Cerebellar nuclear complex (tissue), 1 donor: ENCODE data around the gene RAB26.
"Not testable (repeated sequence)": the region's sequence is repeated elsewhere in the genome, so short reads cannot be mapped to it uniquely, and the experiment has no call there.

ENCODE experiments used
- DNase-seq, 2 experiments: peaks; one replicate each; lab custom pipeline; 2025; lab: John Stamatoyannopoulos, UW

Gene RAB26

GRCh38 chr16:2117341-2117740 is 31.1 kb upstream of the RAB26 start:
- not testable (repeated sequence) for DNase-seq

GRCh38 chr16:2117960-2118722 is 30.3 kb upstream of the RAB26 start:
- DNase-seq, result not testable (repeated sequence)

DNA sequence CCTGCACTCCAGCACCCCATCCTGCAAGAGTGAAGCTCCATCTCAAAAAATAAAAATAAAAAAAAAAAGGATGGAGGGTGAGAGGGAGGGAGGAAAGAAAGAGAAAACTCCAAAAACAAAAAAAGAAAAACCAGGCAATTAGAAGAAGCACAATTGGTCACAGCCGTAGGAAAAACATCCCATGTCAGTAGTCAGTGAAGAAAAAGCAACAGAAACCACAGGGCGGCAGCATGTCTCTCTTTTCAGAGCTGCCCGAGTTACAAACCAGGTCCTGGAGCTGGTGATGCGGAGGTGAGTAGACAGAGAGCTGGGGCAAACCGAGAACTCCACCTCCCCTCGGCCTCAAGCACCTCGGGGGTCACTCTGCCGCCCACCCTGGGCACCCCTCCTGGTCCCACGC is 27.1 kb upstream of the RAB26 start:
- DNase-seq, result peak; percentile 40 to 70

DNA sequence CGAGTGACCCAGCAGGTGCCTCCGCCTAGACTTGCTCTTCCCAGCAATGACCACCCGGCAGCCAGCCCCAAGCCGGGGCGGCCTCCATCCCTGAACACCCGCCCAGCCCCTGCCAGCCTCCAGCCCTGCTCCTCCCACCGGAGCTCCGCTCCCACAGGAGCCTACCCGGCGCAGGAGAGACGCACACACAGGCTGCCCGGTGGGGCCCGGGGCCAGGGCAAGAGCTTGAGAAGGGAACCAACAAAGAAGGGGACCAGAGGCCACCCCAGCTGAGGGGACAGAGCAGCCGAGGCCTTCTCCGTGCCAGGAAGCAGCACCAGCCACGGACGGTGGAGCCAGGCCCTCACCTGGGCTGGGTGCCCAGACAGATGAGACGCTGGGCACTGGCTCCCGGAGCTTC is 26.6 kb upstream of the RAB26 start:
- DNase-seq, result no peak

DNA sequence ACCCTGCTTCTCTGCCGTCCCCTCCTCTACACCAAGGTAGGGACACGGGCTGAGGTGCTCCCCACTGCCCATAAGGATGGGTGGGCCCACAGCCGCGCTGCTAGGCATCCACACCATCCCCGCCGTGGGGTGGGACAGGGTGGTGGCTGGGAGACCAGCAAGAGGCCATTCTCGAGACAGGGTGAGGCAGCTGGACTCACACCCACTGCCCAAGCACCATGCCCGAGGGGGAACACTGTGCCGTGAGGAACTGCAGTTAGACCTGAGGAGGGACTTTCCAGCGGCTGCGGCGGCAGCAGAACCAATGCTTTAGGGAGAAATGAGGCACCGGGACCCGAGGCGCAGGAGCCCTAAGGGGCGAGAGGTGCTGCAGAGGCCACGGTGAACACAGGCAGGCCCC is 26.0 kb upstream of the RAB26 start:
- no peak for DNase-seq

- DNase-seq, result not testable (repeated sequence)
Measured at GRCh38 chr16:2122934-2123683, 25.3 kb upstream of the RAB26 start.

GRCh38 chr16:2123706-2124376 is 24.6 kb upstream of the RAB26 start:
- not testable (repeated sequence) for DNase-seq

DNA sequence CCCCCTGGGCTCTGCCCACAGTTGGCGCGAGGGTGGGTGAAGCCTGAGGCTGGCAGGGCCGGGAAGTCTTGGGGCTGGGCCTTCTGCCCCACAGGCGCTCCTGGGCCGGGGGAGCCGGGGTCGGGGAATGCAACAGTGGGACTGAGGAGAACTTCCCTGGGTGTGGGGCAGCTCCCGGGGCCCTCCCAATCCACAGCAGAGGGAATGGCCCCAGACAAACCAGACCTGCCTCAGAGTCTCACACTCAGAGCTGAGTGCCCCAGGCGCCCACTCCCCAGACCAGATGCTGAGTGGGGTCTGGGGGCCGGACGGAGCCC is 24.1 kb upstream of the RAB26 start:
- not testable (repeated sequence) for DNase-seq

DNA sequence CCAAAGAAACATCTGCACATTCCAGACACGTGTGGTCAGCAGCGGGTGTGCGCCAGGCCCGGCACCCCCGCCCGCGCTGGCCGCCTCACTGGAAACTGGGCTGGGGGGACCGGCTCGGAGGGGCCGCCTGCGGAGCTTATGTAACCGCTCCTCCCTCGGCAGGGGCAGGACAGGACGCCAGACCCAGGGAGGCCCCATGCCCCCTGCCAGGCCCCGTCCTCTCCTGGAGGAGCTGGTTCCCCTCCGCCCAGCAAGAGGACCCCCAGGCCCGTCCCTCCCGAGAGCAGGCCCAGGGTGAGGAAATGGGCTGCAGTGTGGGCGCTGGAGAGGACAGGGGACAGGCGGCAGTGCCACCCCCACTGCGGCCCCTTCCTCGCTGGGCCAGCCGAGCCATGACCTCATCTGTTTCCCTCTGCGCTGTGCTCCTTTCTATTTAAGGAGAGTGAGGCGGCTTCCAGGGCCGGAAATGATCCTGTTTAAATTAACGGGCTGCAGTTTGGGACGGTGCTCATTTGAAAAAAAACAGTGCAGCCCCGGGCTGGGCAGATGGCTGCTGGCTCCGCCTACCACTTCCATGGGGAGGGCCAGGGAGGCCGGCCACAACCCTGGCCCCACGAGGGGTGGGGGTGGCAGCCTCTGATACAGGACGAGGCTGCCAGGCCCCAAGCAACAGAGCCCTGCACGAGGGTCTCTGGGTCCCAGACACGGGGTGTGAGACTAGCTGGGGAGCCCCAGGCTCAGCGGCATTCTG is 23.6 kb upstream of the RAB26 start:
- DNase-seq, result peak in 1 of 2 experiments; percentile 62

- DNase-seq, result not testable (repeated sequence)
Measured at GRCh38 chr16:2125609-2126008, 22.8 kb upstream of the RAB26 start.

- DNase-seq, result not testable (repeated sequence)
Measured at GRCh38 chr16:2126161-2126743, 22.2 kb upstream of the RAB26 start.

DNA sequence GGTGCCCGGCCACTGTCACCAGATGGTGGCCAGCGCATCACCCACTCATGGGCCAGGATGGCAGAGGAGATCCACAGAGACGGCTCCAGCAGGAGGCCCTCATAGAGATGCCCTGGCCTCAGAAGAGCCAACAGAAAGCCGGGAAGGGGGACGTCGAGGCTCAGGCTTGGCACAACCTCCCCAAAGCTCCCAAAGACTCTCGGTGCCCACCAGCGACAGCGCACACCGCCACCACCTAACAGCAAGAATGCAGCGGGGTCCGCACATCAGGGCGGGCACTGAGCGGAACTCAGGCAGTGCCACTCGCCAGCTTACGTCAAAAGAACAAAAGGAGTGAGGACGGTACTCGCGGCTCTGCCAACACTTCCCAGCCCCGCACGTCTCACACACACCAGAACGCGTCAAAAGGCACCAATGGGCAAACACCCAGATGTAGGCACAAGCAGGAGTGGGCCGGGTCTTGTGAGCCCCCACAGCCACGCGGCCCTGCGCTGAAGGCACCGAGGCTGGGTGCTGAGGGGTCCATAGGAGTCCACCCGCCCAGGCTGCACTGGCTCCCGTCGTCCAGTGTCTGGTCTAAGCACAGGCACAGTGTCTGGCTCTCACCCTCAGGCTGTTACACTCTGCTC is 21.4 kb upstream of the RAB26 start:
- DNase-seq, result not testable (repeated sequence)

DNA sequence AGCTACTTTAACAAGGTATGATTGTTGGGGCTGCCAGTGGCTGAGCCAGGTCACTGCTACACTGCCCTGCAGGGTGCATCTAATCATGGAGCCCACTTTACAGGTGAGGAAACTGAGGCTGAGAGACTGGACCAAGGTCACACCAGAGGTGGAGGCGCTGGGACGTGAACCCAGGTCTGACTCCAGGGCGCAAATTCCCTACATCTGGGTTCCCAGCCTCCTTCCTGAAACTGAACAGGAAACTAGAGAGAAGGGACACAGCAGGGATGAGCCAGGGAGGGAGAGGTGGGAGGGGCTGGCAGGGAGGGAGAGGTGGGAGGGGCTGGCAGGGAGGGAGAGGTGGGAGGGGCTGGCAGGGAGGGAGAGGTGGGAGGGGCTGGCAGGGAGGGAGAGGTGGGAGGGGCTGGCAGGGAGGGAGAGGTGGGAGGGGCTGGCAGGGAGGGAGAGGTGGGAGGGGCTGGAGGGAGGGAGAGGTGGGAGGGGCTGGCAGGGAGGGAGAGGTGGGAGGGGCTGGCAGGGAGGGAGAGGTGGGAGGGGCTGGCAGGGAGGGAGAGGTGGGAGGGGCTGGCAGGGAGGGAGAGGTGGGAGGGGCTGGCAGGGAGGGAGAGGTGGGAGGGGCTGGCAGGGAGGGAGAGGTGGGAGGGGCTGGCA is 20.7 kb upstream of the RAB26 start:
- not testable (repeated sequence) for DNase-seq

- DNase-seq, result not testable (repeated sequence)
Measured at GRCh38 chr16:2129251-2129650, 19.2 kb upstream of the RAB26 start.

DNA sequence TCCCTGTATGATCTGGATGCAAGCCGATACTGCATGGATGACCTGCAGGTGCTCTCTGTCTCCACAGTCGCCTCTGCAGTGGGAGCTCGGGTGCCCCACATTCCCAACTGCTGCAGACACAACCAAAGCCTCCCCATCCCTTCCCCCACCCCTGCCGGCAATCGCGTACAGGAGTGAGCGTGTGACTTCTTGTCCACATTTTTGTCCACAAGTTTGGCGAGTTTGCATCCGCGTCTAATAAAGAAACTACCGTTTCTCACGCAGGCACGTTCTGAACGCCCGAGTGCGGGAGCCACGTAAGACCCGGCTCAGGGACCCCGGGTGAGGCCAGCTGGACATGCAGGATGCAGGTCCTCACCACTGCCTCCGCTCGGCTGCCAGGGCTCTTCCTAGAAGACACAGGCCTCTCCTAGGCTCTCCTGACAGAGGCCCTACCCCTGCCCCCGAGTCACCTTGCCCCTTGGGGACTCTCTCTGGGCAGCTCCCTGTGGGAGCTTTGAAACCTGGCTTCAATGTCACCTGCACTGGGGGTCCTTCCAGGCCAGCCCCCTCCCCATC is 18.5 kb upstream of the RAB26 start:
- DNase-seq, result not testable (repeated sequence)

GRCh38 chr16:2133797-2134196 is 14.6 kb upstream of the RAB26 start:
- not testable (repeated sequence) for DNase-seq

DNA sequence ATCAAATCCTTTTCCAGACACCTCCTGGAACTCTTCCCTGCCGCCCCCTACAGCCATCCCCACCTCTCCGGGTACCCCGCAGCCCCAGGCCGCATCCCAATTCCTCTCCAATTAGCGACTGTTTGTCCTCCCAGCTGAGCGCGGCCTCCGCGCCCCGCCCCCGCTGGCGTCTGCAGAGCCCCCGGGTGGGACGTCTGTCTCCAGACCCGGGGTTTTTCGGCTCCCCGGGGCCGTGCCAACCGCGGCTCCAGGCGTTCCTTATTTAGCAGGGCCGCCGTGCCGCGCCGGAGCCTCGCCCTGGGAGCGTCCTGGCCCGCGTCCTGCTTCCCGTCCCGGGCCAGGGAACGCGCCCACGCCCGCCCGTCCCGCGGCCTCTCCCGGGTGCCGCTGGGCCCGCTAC is 13.4 kb upstream of the RAB26 start:
- DNase-seq, result not testable (repeated sequence)

GRCh38 chr16:2135770-2136490 is 12.5 kb upstream of the RAB26 start, which contains the start of gene PKD1:
PKD1 (minus strand) TSS chr16:2135898; CDS start chr16:2135689, 209 bp downstream.
- peak; percentile 56 to 68 for DNase-seq
